ENCODE results near the gene MND1.

MND1 gene

DNA sequence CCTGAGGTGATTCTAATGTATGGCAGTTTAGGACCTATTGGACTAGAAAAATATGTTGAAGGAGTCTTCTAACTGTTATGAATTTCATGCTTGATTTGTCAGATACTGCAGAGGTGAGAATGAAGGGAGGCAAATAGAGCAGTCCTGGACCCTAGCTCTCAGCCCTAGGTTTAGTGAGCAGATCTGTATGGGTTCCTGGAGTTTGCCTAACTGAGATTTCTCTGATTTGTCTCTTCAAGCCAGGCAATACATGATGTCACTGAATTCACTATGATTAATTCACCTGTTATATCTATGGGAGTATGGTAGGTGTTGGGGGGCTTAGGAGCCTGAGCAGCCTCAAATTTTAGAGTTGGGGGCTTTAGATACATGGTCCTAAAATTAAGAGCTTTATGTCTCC, 2.6 kb downstream of the MND1 start:
- DNase-seq: no peak

DNA sequence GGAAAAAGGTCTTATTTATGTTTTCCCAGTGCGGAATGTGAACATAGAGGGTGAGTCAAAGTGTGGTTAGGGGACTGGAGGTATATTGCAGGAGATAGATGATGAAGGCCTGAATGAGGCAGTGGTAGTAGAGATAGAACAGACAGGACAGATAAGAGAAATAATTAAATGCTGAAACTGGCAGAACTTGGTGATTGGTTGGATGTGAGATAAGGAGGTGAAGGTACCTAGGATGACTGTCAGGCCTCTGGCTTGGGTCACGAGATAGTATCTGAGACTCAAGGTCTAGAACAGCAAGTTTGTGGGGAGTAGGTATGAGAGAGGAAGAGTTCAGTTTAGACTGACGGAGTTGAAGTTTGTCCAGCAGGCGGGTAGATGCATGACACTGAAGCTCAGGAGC, 3.5 kb downstream of the MND1 start:
- DNase-seq: no peak

DNA sequence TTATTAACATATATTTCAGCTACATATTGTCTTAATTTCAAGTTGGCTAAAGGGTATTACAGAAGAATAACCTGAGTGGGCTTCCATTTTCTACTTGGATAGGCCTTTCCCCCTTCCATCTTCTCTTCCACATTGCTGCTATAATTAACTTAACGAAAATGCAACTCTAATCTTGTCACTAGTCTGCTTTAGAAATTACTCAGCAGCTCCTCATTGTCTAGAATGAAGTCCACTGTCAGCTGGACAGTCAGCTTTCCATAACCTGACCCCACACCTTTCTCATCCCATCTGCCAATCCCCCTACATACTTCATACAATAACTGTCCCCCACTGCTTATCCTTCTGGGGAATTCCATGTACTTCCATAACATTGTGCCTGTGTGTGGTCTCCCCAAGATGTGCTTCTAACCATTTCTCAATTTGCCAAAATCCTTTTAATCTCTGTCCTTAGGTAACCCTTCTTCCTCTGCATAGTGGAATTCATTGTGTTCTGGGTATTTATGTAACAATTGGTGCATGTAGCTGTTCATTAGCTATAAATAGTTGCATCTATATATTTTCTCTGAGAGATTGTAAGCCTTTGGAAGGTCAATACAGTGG, 4.8 kb downstream of the MND1 start:
- no peak for DNase-seq

DNA sequence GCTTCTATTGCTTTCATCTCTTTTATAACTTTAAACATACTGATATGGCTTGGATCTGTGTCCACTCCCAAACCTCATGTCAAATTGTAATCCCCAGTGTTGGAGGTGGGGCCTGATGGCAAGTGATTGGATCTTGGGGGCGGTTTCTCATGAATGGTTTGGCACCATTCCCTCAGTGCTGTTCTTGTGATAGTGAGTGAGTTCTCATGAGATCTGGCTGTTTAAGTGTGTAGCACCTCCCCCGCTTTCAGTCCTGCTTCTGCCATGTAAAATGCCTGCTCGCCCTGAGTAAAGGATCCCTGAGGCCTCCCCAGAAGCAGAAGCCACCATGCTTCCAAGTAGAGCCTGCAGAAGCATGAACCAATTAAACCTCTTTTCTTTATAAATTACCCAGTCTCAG, 17.7 kb downstream of the MND1 start:
- DNase-seq: no peak

DNA sequence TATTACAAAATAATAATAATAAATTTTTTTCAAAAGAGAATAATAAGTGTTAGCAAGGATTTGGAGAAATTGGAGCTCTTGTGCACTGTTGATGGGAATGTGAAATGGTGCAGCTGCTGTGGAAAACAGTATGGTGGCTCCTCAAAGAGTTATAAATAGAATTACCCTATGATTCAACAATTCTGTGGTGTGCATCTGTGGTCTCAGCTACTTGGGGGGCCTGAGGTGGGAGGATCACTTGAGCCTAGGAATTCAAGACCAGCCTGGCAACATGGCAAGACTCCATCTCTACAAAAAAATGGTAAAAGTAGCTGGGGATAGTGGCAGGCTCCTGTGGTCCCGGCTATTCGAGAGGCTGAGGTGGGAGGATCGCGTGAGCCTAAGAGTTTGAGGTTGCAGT, 19.6 kb downstream of the MND1 start:
- no peak for DNase-seq

DNA sequence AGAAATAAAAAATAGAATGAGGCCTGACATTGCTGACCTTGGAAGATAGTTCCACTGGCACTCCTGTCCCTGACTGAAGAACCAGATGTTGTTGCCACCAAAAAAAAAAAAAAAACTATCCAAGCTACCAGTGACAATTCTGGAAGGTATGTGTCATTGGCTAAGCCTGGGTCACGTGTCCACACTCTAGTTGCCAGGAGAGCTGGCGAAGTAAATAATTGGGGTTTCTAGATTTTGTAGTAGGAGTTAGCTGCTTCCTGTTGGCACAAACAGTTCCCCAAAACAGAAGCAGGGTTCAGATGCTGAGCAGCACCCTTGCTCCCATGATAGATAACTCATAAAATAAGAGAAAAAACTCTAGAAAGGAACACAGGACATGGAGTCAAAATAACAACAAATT, 20.5 kb downstream of the MND1 start:
- DNase-seq: no peak

DNA sequence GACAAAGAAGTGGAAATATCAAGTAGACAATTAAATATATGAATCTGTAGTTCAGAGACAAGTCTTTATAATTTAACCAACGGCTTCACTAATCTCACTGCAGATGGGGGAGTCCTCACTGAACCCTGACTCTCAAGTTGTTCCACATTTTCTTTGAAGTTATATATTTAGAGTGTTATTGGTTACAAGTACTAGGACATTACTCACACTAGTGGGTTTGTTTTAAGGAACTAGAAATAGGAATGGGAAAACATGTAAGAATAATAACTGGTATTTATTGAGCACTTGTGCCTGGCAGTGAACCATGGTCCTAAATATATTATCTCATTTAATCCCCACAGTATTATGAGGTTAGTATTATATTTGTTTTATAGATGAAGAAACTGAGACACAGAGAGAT, 22.0 kb downstream of the MND1 start:
- DNase-seq: no peak

DNA sequence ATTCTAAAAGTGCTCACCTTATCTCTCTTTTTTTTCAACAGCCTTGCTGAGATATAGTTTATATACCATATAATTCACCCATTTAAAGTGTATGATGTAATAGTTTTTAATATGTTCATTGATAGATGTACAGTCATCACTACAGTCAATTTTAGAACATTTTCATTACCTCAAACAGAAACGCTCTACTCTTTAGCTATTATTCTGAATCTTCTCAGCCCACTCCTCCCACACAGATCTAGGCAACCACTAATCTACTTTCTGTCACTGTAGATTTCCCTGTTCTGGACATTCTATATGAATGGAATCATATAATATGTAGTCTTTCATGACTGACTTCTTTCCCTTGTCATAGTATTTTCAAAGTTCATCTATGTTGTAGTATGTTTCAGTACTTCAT, 22.6 kb downstream of the MND1 start:
- DNase-seq: peak; percentile 14

DNA sequence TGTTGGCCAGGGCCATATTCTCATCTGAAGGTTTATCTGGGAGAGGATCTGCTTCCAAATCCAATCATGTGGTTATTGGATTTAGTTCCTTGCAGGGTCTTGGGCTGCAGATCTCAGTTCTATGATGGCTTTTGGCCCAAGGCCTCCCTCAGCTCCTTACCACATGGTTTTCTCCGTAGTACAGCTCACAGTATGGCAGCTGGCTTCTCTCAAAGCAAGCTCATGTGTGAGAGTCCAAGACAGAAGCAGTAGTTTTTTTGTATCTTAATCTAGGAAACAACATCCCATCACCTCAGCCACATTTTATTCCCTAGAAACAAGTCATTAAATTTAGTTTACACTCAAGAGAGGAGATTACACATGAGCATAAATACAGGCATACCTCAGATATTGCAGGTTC, 24.5 kb downstream of the MND1 start:
- DNase-seq: no peak

DNA sequence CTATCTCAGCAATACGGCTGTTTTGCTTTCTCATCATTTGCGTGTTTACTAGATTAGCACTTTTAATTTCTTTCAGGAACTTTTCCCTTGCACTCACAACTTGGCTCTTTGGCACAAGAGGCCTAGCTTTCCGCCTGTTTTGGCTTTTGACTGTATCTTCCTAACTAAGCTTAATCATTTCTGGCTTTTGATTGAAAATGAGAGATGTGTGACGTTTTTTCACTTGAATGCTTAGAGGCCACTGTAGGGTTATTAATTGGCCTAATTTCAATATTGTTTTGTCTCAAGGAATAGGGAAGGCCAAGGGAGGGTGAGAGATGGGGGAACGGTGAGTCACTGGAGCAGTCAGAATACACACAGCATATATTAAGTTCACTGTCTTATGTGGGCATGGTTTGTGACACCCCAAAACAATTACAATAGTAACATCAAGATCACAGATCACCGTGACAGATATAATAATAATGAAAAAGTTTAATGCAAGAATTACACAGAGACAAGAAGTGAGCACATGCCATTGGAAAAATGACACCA, 27.3 kb downstream of the MND1 start:
- DNase-seq: peak; percentile 10

DNA sequence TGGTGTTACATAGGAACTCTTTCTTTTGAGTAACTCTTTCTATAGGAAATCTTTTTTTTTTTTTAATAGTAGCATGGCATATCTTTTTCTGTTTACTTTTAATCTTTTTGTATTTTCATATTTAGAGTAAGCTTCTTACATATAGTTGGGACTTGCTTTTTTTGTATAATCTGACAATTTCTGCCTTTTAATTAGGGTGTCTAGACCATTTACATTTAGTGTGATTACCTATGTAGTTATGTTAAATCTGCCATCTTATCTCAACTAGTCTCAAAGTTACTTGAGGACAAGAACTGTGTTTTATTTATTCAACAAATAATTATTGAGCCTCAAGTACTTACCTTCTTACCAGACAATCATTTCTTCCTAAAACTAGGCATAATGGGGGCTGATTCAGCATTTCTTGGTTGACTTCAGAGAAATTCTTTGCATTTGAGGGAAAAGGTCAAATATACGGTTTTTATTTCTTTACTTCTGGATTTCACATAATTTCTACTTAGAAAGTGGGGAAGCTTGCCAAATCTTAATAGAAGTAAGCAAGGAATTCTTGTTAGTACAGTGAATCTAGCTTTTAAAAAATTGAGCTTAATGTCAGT, 28.6 kb downstream of the MND1 start:
- DNase-seq: no peak

DNA sequence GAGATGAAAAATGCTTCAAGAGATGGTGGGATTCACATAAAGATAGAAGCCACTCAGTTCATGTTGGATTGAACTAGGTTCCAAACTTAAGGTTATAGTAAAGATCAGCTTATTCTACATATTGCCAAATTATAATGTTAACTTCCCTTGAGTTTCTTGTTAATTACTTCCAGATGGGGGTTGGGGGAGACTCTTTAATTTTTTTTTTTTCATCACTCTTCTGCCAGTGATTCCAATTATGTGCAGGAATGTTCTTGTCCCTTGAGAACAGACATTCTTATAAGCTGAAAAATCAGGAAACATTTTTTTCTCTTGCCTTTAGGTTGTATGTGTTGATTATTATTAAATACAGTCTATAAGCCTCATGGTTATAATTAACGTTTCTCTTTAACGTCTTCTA, 30.0 kb downstream of the MND1 start:
- no peak for DNase-seq

DNA sequence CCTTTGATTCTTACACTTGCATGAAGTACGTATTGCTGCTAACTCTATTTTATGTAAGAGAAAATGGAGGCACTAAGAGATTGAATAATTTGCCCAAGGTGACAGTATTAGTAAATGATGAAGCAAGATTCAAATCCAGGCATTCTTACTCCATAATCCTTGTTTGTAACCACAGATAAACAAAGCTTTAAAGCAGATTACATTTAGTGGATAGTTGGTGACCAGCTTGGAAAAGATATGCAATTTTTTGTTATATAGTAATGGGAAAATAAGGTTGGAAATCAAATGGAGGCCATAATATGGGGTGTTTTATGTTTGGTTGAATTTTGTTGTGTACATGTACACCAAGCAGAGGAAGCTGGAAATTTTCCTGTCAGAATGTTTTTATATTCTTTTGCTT, 30.8 kb downstream of the MND1 start:
- no peak for DNase-seq

DNA sequence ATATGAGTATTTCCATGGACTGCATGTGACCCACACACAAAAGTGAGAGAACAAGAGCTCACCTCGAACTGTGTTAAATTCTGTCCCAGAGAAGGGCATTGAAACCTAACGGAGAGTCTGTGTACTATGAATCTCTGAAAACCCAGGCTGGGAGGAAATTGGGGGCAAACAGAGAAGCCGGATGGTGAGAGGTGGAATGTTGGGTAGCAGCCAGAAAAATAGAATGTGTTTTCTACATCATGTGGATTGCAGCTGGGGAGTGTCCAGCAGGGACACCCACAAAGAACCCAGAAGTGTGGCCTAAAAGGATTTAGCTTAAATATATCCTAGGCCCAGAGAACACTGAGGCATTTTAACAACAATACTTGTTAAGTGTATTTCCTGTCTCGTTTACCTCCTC, 38.6 kb downstream of the MND1 start:
- no peak for DNase-seq

DNA sequence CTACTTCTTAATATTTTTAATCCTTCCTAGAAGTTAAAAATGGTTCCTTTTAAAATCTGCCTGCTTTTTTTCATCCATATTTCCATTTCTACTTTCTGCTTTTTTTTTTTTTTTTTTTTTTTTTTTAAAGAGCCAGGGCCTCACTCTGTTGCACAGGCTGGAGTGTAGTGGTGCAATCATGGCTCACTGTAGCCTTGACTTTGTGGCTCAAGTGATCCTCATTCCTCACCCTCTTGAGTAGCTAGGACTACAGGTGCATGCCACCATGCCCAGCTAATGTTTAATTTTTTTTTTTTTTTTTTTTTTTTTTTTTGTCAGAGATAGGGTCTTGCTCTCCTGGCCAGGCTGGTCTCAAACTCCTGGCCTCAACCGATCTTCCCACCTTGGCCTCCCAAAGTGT, 39.7 kb downstream of the MND1 start:
- no peak for DNase-seq

DNA sequence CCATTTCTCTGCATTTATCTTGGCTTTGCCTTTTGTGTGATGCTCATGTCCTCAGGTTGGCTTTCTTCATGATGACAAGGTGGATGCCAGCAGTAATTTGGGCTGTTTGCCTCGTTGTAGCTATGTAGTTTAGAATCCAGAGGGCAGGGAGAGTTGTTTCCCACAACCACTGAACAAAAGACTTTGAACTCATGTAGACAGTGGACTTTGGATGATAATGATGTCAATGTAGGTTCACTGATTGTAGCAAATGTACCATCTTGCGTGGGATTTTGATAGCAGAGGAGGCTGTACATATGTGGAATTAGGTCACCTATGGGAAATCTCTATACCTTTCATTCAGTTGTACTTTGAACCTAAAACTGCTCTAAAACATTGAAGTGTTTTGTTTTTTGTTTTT, 41.3 kb downstream of the MND1 start:
- no peak for DNase-seq

DNA sequence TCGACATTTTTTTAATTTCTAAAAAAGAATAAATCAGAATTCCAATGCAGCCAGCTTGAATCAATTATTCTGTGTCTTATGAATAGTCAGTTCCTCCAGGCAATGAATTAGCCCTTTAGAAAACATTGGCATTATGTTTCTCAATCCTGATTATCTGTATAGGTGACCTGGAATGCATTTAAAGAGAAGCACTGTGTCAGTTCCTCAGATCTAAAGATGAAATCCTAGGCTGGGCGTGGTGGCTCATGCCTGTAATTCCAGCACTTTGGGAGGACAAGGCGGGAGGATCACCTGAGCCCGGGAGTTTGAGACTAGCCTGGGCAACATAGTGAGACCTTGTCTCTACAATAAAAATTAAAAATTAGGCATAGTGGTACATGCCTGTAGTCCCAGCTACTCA, 43.5 kb downstream of the MND1 start:
- DNase-seq: no peak

DNA sequence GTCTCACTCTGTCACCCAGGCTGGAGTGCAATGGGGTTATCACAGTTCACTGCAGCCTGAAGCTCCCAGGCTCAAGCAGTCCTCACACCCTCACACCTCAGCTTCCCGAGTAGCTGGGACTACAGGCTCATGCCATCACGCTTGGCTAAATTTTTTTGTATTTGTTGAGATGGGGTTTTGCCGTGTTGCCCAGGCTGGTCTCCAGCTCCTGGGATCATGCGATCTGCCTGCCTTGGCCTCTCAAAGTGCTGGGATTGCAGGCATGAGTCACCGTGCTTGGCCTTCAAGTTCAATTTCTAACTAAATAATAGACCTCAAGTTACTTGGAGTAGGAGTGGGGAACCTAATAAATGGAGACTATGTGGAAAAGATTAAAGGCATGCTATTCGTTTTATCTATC, 48.9 kb downstream of the MND1 start:
- DNase-seq: no peak

DNA sequence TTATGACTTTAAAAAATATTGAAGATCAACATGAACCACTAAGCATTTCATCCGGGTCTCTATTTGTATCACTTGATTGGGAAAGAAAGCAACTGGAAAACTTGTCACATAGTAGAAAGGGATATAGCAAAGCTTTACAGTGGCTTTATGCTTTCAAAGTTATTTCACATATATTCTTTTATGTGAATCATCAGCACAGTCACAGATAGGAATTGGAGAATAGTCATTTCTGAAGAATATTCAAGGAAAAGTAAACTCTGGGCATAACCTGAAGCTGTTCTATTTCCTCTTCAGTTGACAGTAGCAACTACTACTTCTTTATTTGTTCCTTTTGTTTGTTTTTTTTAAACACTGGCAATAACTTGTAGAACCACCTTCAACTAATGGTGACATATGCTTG, 50.5 kb downstream of the MND1 start:
- no peak for DNase-seq

DNA sequence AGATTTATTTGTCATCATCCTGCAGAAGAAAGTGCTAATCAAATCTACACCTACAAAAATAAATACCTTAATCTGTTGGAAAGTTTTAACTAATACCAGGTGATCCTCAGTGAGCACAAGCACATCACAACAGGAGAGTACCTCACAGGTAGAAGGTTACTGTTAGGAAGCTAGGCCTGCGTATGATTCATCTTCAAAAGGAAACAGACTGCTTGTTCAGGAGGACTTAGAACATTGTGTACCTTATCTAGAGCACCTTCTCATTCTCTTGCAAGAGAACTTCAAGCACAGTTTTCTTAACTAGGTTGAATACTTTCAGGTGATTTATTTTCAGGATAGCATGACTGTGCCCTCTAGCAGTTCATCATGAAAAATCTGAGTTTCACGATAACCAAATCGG, 54.2 kb downstream of the MND1 start:
- DNase-seq: no peak

DNA sequence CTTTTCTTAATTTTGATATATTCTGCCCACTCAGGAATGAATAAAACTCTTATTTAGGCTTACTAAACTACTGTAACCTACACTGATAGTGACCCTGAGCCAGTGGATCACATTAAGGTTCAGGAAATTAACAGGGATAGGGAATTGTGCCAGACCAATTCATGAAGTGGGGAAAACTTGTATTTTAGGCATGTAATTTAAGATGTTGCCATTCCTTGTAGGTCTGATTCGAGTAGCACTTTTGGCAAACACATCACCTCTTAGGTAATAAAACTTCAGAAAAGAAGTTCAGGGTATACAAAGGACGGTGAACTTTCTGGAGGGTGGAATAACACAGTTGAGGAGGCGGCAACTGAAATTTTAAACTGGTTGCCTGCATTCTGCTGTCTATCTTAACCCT, 54.9 kb downstream of the MND1 start:
- DNase-seq: no peak

DNA sequence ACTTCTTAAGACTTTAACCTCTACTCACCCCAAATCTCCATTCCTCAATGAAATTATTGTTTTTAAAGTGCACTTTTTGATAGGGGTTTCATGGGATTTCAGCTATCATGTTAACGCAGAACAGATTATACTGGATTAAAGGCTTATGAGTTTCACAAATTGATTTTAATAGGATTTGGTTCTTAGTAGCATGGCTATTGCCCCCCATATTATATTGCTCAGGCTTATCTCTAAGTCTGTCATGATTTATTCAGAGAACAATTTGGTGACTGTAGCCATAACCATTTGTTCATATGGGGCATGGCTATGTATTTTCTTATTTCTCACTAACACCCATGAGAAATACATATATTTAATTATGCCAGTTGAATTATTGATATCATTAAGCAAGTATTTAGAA, 57.0 kb downstream of the MND1 start:
- DNase-seq: no peak

DNA sequence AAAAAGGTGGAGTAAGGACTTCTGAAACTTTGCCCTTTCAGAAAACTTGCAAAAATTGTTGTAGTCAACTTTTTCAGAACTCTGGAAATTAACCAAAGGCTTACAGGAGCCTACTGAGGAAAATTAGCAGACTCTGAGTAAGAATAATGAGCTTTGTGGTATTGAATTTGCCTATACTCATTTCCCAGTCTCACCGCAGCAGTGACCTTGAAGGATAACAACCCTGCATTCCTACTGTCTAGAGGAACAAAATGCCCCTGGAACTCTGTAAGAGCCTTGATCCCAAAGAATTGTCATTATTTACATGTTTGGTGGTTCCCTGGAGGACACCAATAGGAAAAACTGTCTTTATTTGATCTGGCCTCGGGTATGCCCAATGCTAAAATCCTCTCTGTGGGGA, 57.9 kb downstream of the MND1 start:
- no peak for DNase-seq

DNA sequence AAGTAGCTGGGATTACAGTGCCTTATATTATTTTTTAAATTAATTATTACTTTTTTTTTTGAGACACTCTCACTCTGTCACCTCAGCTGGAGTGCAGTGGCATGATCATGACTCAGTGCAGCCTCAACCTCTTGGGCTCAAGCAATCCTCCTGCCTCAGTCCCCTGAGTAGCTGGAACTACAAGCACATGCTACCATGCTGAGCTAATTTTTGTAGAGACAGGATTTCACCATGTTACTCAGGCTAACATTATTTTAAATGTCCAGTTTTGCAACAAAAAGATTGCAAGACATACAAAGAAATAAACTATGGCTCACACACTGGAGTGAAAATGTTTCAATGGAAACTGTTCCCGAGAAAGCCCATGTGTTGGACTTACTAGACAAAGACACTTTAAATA, 59.2 kb downstream of the MND1 start:
- DNase-seq: no peak

DNA sequence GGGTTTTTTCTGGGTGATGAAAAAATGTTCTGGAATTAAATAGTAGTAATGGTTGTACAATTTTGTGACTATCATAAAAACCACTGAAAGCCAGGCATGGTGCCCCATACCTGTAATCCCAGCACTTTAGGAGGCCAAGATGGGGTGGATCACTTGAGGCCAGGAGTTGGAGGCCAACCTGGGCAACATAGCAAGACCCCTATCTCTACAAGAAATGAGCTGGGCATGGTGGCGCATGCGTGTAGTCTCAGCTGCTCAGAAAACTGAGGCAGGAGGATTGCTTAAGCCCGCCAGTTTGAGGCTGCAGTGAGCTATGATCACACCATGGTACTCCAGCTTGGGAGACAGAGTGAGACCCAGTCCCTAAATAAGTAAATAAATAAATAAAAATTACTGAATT, 63.4 kb downstream of the MND1 start:
- no peak for DNase-seq
